ENCODE measurements around the gene WFDC2. TPM values are rescaled to one million over a fixed set of nuclear protein-coding genes. Genes with fewer than 3 reads are reported as not detected.
A peak's percentile ranks its signal among the peaks of the same experiment; 100 is the strongest.

The WFDC2 gene
- total and polyA plus RNA-seq, 2 of the 8 experiments (the other 6 are each of a cell fraction or from before 2014, with no cell fraction given) = 77.9 to 137 TPM

DNA sequence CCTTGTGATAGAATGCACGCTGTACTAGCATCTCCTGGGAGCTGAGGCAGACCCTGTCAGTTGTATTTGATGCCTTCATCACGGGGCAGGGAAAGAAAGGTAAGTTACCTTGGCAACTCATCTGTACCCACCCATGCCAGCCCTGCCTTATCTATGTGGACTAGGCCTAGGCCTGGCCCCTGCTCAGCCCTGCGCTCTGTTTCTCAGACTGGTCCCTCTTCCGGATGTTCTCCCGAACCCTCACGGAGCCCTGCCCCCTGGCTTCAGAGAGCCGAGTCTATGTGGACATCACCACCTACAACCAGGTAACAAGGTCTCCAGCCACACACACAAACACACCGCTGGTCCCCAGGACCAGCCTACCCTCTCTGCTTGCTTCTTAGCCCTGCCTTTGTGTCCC is 49.4 kb upstream of the WFDC2 start:
- CTCF ChIA-PET (ENCODE audit: partially characterized antibody) = interaction anchor here (0.7 to 6.7 kb wide), 9 partner anchors 9 to 126 kb away, joined by 3 to 54 read pairs (median 3); no protein-coding TSS in a partner anchor
- 93% methylated on average over 8 of the region's 8 CpGs; no CpG with 5 or more reads in 1 of the 2 experiments for WGBS, 2 experiments (ENCODE audit: extremely low coverage in 1 of 2, insufficient coverage in 1 of 2, insufficient read length in 1 of 2, insufficient replicate concordance in 2 of 2, low coverage in 1 of 2, low lambda C conversion rate in 2 of 2, missing lambda C conversion rate in 1 of 2)

More for the DNA sequence above, 49.4 kb upstream of the WFDC2 start:
- Histone ChIP-seq H3K23me2 (ENCODE audit: low read depth, low read length) (peaks cover 6% of the 10 kb centered on the region), H3K4me3 (ENCODE audit: extremely low read depth in 1 of 4, insufficient read depth in 2 of 4, low read depth in 3 of 4, low read length in 4 of 4) (no peak overlapping the region), H4K91ac (replicated peaks; ENCODE audit: insufficient read length, low read length) (no peak overlapping the region), H2AFZ (ENCODE audit: low read length) (no peak overlapping the region), H3K23ac (ENCODE audit: insufficient read length) (no peak overlapping the region), H2BK120ac (replicated peaks; ENCODE audit: low read depth, low read length) (no peak overlapping the region), H3K27ac (ENCODE audit: low read depth, low read length) (no peak overlapping the region), H3K14ac (ENCODE audit: insufficient read length) (no peak overlapping the region), H3K4ac (replicated peaks; ENCODE audit: insufficient read length, low read depth, low read length) (no peak overlapping the region), H4K20me1 (replicated peaks in 1 of 2; ENCODE audit: control insufficient read depth in 1 of 2, insufficient read depth in 2 of 2, low read length in 2 of 2) (peaks cover 2 to 5% of the 10 kb centered on the region in 2 experiments), H3K9me3 (ENCODE audit: insufficient read depth in 2 of 2, low read depth in 1 of 2, low read length in 1 of 2) (no peaks in the 10 kb centered on the region), H3K36me3 (ENCODE audit: control insufficient read depth in 2 of 4, insufficient read depth in 4 of 4, low read length in 3 of 4) (peaks cover 14 to 49% (median 30%) of the 10 kb centered on the region in 4 experiments), H2BK12ac (ENCODE audit: low read depth, low read length) (no peak overlapping the region), H4K8ac (ENCODE audit: extremely low read depth, insufficient read depth, low read length) (no peak overlapping the region), H3K79me2 (ENCODE audit: control insufficient read depth in 1 of 2, insufficient read depth in 2 of 2, low read length in 2 of 2) (peaks cover 0 to 20% of the 10 kb centered on the region in 2 experiments; a peak in 2 of 4 replicates), H2BK15ac (ENCODE audit: low read length) (no peak overlapping the region), H3K79me1 (ENCODE audit: low read depth, low read length) (peaks cover 3% of the 10 kb centered on the region), H2AK5ac (ENCODE audit: low read depth, low read length) (no peak overlapping the region), H3K4me2 (ENCODE audit: insufficient read depth in 1 of 2, low read depth in 2 of 2, low read length in 2 of 2) (no peak overlapping the region), H3K56ac (replicated peaks; ENCODE audit: insufficient read length, low read depth, low read length) (no peak overlapping the region), H2BK5ac (ENCODE audit: low read depth, low read length) (no peak overlapping the region), H3K18ac (ENCODE audit: extremely low read depth, low read length) (no peak overlapping the region), H2BK20ac (ENCODE audit: low read length) (no peak overlapping the region), H3K27me3 (replicated peaks in 1 of 4; ENCODE audit: control insufficient read depth in 3 of 4, extremely low read depth in 1 of 4, insufficient read depth in 3 of 4, low read length in 3 of 4) (no peaks in the 10 kb centered on the region), H4K5ac (ENCODE audit: insufficient read length, low read depth, low read length) (no peak overlapping the region), H3K4me1 (replicated peaks in 1 of 4; ENCODE audit: control insufficient read depth in 3 of 4, insufficient read depth in 4 of 4, low read length in 3 of 4) (peaks cover 0 to 5% (median 2%) of the 10 kb centered on the region in 4 experiments; a peak in 3 of 7 replicates), H3K9ac (replicated peaks in 1 of 4; ENCODE audit: extremely low read depth in 1 of 4, low read depth in 3 of 4, low read length in 3 of 4) (no peak overlapping the region)
- POLR2A ChIA-PET (ENCODE audit: partially characterized antibody) = interaction anchor here (0.6 to 6.8 kb wide), 4 partner anchors 8 to 344 kb away, joined by 3 to 71 read pairs (median 3); partner anchors contain the start of gene DBNDD2
- TF ChIP-seq SIX5 (IDR thresholded peaks at IDR 0.05; ENCODE audit: low read depth, low read length) = no peak
- no peak for TF ChIP-seq TAF1 (IDR thresholded peaks at IDR 0.05; ENCODE audit: low read depth, low read length)
- DNase-seq (ENCODE audit: low read depth in 1 of 2, low spot score in 2 of 2) = peak in 1 of 2 experiments; percentile 14
- no peak for FAIRE-seq

Data from H1 (cell line).